Transverse colon (tissue), 4 donors: ENCODE data around the gene CHCHD3. TPM values are rescaled to one million over a fixed set of nuclear protein-coding genes. Genes with fewer than 3 reads are reported as not detected.
"Not testable (repeated sequence)": the region's sequence is repeated elsewhere in the genome, so short reads cannot be mapped to it uniquely, and the experiment has no call there.

Source experiments
- DNase-seq: peaks from one replicate; pipeline ENCODE4 v3.0.0-alpha.2; 2019
- H3K27ac ChIP-seq, 4 donors: fragments of 200-600 bp; sonication (generic); 2 replicates each; pipeline ENCODE4 v1.5.1; 2016 to 2018; ENCODE audit warnings: inconsistent platforms in 4 of 4
- H3K27me3 ChIP-seq: fragments of 200-600 bp; sonication (generic); 2 replicates; pipeline ENCODE4 v1.5.1; 2017; ENCODE audit warnings: inconsistent platforms
- H3K36me3 ChIP-seq, 4 donors: fragments of 200-600 bp; sonication (generic); 2 replicates each; pipeline ENCODE4 v1.5.1; 2017 to 2019; ENCODE audit warnings: inconsistent platforms in 4 of 4
- H3K4me1 ChIP-seq, 4 donors: fragments of 200-600 bp; sonication (generic); 2 replicates each; pipeline ENCODE4 v1.5.1; 2017 to 2020; ENCODE audit warnings: inconsistent platforms in 4 of 4
- H3K4me3 ChIP-seq, 4 donors: fragments of 200-600 bp; sonication (generic); 1 replicate in 1 of 4; 2 replicates in 3 of 4; pipeline versions ENCODE4 v1.5.1 to v1.6.1; 2017 to 2019; ENCODE audit warnings: inconsistent platforms in 4 of 4
- H3K9me3 ChIP-seq, 2 donors: fragments of 200-600 bp; sonication (generic); 2 replicates each; pipeline ENCODE4 v1.5.1; 2017 to 2019; ENCODE audit warnings: inconsistent platforms in 2 of 2
- EP300 ChIP-seq: sonication (generic); formaldehyde crosslinking; IDR thresholded peaks from one replicate; pipeline ENCODE4 v1.6.1; 2017; ENCODE audit warnings: antibody characterized with exemption, low read depth
- POLR2A ChIP-seq: fragments of 450-650 bp; IDR thresholded peaks from one replicate; pipeline ENCODE4 v1.6.1; 2016; ENCODE audit warnings: antibody characterized with exemption, mild to moderate bottlenecking, moderate library complexity
- POLR2AphosphoS5 ChIP-seq, 3 donors: sonication (generic); formaldehyde crosslinking; IDR thresholded peaks; one replicate each; pipeline ENCODE4 v1.6.1; 2016; ENCODE audit warnings: antibody characterized with exemption in 3 of 3
- WGBS, 2 donors: methylation state at CpG; one replicate each; pipeline ENCODE4 v1.1.5; 2018; ENCODE audit warnings: low coverage in 1 of 2; 5-methylcytosine and 5-hydroxymethylcytosine counted together
- in situ Hi-C, 4 donors: fragments of 200-750 bp; cut with MboI; loops; one replicate each; pipeline versions ENCODE4 v1.15.0 to v1.15.1; 2017; ENCODE audit warnings: low sequenced_read_pairs in 3 of 4, low pct_ligation_motif_present in 1 of 4, low pct_unique_long_range_greater_than_20kb in 1 of 4
- intact Hi-C: fragments of 100-400 bp; cut with DNase I; formaldehyde crosslinking; loops from one replicate; pipeline ENCODE4 v1.15.1; 2023; ENCODE audit warnings: low total_unique reads
- total RNA-seq, 4 donors: library from RNA; depleted of rRNA; stranded (reverse); fragments of >200 nt; gene quantifications; one replicate each; pipeline ENCODE4 v1.1.0, GENCODE V29; 2016
- TF ChIP-seq, protein P1 (sequence below), 5 experiments: fragments of 200-600 bp in 3 of 5; fragments of 450-650 bp in 2 of 5; sonication (generic) in 3 of 5; IDR thresholded peaks; 1 replicate in 2 of 5; 2 replicates in 3 of 5; pipeline ENCODE4 v1.5.1; 2016 to 2017; ENCODE audit warnings: antibody characterized with exemption in 5 of 5, inconsistent platforms in 3 of 5, mild to moderate bottlenecking in 2 of 5, moderate library complexity in 1 of 5

Gene CHCHD3
- total RNA-seq, 4 donors from 2014 or later = 49.4 to 78.1 (median 52.9) TPM

DNA sequence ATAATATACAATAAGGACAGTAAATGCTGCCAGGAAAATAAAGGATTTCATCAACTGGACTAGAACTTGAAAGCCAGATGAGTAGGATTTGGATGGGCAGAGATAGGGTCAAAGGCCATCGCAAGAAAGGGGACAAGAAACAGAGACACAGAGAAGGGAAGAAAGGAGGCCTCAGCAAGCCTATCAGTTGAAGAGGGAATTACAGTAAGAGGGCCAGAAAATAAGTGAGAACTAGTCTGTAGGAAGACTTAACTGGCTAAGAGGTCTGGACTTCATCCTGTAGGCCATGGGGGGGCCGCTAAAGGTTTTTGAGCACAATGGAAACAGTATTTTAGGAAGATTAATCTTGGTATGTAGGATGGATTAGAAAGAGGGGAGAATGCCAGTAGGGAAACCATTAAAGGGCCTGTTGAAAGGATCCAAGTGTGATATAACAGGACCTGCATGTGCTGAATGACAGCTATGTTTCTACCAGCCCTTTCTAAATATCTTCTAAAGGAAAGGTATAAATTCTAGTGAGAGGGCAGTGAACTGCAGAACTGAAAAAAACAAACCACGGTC lies 174.4 kb downstream of the CHCHD3 start:
- DNase-seq = no peak
- TF ChIP-seq, protein P1, sequence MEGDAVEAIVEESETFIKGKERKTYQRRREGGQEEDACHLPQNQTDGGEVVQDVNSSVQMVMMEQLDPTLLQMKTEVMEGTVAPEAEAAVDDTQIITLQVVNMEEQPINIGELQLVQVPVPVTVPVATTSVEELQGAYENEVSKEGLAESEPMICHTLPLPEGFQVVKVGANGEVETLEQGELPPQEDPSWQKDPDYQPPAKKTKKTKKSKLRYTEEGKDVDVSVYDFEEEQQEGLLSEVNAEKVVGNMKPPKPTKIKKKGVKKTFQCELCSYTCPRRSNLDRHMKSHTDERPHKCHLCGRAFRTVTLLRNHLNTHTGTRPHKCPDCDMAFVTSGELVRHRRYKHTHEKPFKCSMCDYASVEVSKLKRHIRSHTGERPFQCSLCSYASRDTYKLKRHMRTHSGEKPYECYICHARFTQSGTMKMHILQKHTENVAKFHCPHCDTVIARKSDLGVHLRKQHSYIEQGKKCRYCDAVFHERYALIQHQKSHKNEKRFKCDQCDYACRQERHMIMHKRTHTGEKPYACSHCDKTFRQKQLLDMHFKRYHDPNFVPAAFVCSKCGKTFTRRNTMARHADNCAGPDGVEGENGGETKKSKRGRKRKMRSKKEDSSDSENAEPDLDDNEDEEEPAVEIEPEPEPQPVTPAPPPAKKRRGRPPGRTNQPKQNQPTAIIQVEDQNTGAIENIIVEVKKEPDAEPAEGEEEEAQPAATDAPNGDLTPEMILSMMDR (IDR thresholded peaks at IDR 0.05) = no peak
- TF ChIP-seq POLR2AphosphoS5 (IDR thresholded peaks at IDR 0.05) = no peak
- TF ChIP-seq EP300 = no peak
- TF ChIP-seq POLR2A = no peak
- Histone ChIP-seq H3K4me3 (no peak overlapping the region), H3K4me1 (no peaks in the 10 kb centered on the region), H3K27ac (no peak overlapping the region), H3K36me3 (peaks cover 0 to 3% (median 0%) of the 10 kb centered on the region in 4 donors), H3K27me3 (no peaks in the 10 kb centered on the region), H3K9me3 (no peaks in the 10 kb centered on the region)
- 85% methylated on average over 3 of the region's 3 CpGs for WGBS, 2 donors
- intact Hi-C loops (no loop called here), in situ Hi-C loops (no loop called here)

DNA sequence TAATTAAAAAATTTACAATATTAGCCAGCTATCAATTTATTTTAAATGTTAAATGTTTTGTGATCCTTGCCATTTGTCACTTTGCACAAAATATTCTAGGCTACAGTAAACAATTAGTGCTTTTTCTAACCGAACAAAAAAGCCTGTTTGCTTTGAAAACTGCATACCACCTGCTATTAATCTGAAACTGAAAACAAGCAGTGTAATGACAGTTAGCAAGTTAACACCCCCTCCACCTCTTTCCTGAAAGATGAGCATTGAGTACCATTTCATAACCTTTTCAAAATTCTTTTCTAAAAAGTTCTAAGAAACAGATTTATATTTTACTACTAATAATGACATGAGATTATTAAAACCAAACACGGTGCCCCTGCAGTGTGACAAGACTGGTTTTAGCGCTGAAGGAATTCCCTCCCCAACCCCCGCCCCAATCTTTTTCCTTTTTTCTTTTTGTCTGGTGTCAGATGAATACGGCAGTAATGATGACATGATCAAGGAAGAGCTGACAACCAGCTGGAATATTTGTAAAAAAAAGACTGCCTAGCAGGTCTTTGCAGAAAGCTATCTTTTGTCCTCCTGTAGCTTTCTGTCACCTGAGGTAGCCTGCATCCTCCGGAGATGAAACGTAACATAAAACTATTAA lies 175.6 kb downstream of the CHCHD3 start:
- DNase-seq = no peak
- Histone ChIP-seq H3K4me1 (no peaks in the 10 kb centered on the region), H3K9me3 (no peaks in the 10 kb centered on the region), H3K27ac (no peak overlapping the region), H3K4me3 (no peak overlapping the region), H3K27me3 (no peaks in the 10 kb centered on the region), H3K36me3 (peaks cover 0 to 3% (median 0%) of the 10 kb centered on the region in 4 donors)
- intact Hi-C loops = no loop called here
- in situ Hi-C loops = no loop called here
- 85 to 92% methylated on average over 6 to 7 of the region's 7 CpGs for WGBS, 2 donors
- TF ChIP-seq POLR2A (no peak), EP300 (no peak), POLR2AphosphoS5 (IDR thresholded peaks at IDR 0.05) (no peak)
- TF ChIP-seq, protein P1 (IDR thresholded peaks at IDR 0.05) = no peak

DNA sequence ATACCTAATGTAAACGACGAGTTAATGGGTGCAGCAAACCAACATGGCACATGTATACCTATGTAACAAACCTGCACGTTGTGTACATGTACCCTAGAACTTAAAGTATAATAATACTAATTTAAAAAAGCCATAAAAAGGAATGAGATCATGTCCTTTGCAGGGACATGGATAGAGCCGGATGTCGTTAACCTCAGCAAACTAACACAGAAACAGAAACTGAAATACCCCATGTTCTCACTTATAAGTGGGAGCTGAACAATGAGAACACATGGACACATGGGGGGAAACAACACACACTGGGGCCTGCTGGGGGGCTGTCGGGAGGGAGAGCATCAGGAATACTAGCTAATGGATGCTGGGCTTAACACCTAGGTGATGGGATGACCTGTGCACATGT lies 176.8 kb downstream of the CHCHD3 start:
- H3K27ac ChIP-seq, H3K9me3 ChIP-seq, H3K36me3 ChIP-seq, H3K4me1 ChIP-seq, H3K4me3 ChIP-seq, H3K27me3 ChIP-seq, DNase-seq, in situ Hi-C loops, intact Hi-C loops: not testable (repeated sequence)
- 89 to 93% methylated on average over 6 of the region's 6 CpGs for WGBS, 2 donors

DNA sequence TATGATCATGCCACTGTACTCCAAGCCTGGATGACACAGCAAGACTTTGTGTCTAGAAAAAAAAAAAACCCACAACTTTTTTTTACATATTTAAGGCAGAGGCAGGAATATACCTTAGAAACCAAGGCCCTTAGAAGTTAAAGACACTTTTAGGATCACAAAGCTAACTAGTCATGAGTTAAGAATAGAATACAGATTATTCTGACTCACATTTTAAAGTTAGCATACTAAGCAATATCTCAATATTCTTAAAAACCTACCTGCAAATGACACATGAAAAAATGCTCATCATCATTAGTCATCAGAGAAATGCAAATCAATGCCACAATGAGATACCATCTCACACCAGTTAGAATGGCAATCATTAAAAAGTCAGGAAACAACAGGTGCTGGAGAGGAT lies 177.7 kb downstream of the CHCHD3 start:
- no peak for DNase-seq
- Histone ChIP-seq H3K36me3 (peaks cover 0 to 3% (median 0%) of the 10 kb centered on the region in 4 donors), H3K4me3 (no peak overlapping the region), H3K9me3 (no peaks in the 10 kb centered on the region), H3K4me1 (no peaks in the 10 kb centered on the region), H3K27ac (no peak overlapping the region), H3K27me3 (no peaks in the 10 kb centered on the region)
- in situ Hi-C loops = no loop called here
- TF ChIP-seq, protein P1 (IDR thresholded peaks at IDR 0.05) = no peak
- TF ChIP-seq POLR2A (no peak), POLR2AphosphoS5 (IDR thresholded peaks at IDR 0.05) (no peak), EP300 (no peak)
- intact Hi-C loops = no loop called here

DNA sequence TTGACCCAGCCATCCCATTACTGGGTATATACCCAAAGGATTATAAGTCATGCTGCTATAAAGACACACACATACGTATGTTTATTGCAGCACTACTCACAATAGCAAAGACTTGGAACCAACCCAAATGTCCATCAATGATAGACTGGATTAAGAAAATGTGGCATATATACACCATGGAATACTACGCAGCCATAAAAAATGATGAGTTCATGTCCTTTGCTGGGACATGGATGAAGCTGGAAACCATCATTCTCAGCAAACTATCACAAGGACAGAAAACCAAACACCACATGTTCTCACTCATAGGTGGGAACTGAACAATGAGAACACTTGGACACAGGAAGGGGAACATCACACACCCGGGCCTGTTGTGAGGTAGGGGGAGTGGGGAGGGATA lies 179.6 kb downstream of the CHCHD3 start:
- H3K27me3 ChIP-seq, H3K9me3 ChIP-seq, intact Hi-C loops, H3K4me1 ChIP-seq, H3K27ac ChIP-seq, in situ Hi-C loops, DNase-seq, H3K4me3 ChIP-seq, H3K36me3 ChIP-seq: not testable (repeated sequence)
- WGBS, 2 donors = 90 to 91% methylated on average over 3 of the region's 3 CpGs
